Testis (tissue), 3 donors: ENCODE results near the gene UBP1. TPM values are rescaled to one million over a fixed set of nuclear protein-coding genes. Genes with fewer than 3 reads are reported as not detected.

Experiments used
- DNase-seq: peaks from one replicate; pipeline ENCODE4 v3.0.0-alpha.2; 2019
- H3K27ac ChIP-seq, 2 donors: fragments of 200-600 bp; sonication (generic); one replicate each; pipeline ENCODE4 v1.5.1; 2019
- H3K27me3 ChIP-seq: fragments of 200-600 bp; sonication (generic); one replicate; pipeline ENCODE4 v1.5.1; 2019
- H3K36me3 ChIP-seq: fragments of 200-600 bp; sonication (generic); one replicate; pipeline ENCODE4 v1.5.1; 2017; ENCODE audit warnings: low read depth; ENCODE audit errors: missing control alignments
- H3K4me1 ChIP-seq: fragments of 200-600 bp; sonication (generic); one replicate; pipeline ENCODE4 v1.5.1; 2019
- H3K4me3 ChIP-seq, 2 donors: fragments of 200-600 bp; sonication (generic); one replicate each; pipeline ENCODE4 v1.5.1; 2017 to 2019
- H3K9me3 ChIP-seq: fragments of 200-600 bp; sonication (generic); one replicate; pipeline ENCODE4 v1.5.1; 2017
- POLR2A ChIP-seq: fragments of 450-650 bp; IDR thresholded peaks from one replicate; pipeline ENCODE4 v1.6.1; 2017; ENCODE audit warnings: antibody characterized with exemption, mild to moderate bottlenecking, moderate library complexity
- WGBS, 2 donors: methylation state at CpG; one replicate each; pipeline ENCODE4 v1.1.5; 2018; 5-methylcytosine and 5-hydroxymethylcytosine counted together
- intact Hi-C: fragments of 100-400 bp; cut with DNase I; formaldehyde crosslinking; loops from one replicate; pipeline ENCODE4 v1.15.1; 2023; ENCODE audit warnings: low total_unique reads
- polyA plus RNA-seq: library from polyadenylated mRNA; stranded (reverse); fragments of 350-450 nt; fragmentation: Illumina TruSeq; extraction: RNeasy Lipid Tissue Mini Kit (QIAGEN cat#74804); gene quantifications from one replicate; pipeline ENCODE4 v1.2.3, GENCODE V29; 2014; ENCODE audit warnings: low read depth, low replicate concordance; ENCODE audit not compliant: insufficient read depth
- total RNA-seq, 2 donors: library from RNA; depleted of rRNA; stranded (reverse); fragments of >200 nt; gene quantifications; one replicate each; pipeline ENCODE4 v1.2.3, GENCODE V29; 2016
- TF ChIP-seq, protein P1 (sequence below), 3 experiments: fragments of 450-650 bp in 2 of 3; fragments of 200-600 bp in 1 of 3; sonication (generic) in 1 of 3; IDR thresholded peaks; one replicate each; pipeline ENCODE4 v1.5.1; 2016 to 2019; ENCODE audit warnings: antibody characterized with exemption in 3 of 3, mild to moderate bottlenecking in 2 of 3, moderate library complexity in 1 of 3

Gene UBP1
- total and polyA plus RNA-seq, 3 donors from 2014 or later = 53.9 to 108 (median 93.2) TPM

DNA sequence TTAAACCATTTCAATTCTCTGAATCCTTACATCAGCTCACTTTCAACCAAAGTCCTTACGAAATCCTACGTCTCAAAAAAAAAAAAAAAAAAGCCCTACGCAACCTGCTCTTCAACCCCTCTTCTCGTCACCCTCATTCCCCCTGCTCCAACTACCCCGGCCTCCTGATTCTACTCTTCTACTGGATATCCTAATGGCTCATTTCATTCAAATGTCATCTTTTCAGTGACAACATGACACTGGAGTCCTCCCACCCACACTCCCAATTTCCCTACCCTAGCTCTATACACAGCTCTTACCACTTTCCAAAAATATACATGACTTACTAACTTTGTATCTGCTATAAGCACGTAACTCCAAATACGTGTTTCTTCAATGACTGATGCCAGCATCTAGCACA is 11.5 kb downstream of the UBP1 start:
- Histone ChIP-seq H3K4me1 (no peaks in the 10 kb centered on the region), H3K27me3 (no peaks in the 10 kb centered on the region), H3K4me3 (no peak overlapping the region), H3K9me3 (no peaks in the 10 kb centered on the region), H3K36me3 (no peaks in the 10 kb centered on the region), H3K27ac (no peak overlapping the region)
- WGBS, 2 donors = 89 to 91% methylated on average over 7 of the region's 7 CpGs
- DNase-seq = no peak
- TF ChIP-seq, protein P1, sequence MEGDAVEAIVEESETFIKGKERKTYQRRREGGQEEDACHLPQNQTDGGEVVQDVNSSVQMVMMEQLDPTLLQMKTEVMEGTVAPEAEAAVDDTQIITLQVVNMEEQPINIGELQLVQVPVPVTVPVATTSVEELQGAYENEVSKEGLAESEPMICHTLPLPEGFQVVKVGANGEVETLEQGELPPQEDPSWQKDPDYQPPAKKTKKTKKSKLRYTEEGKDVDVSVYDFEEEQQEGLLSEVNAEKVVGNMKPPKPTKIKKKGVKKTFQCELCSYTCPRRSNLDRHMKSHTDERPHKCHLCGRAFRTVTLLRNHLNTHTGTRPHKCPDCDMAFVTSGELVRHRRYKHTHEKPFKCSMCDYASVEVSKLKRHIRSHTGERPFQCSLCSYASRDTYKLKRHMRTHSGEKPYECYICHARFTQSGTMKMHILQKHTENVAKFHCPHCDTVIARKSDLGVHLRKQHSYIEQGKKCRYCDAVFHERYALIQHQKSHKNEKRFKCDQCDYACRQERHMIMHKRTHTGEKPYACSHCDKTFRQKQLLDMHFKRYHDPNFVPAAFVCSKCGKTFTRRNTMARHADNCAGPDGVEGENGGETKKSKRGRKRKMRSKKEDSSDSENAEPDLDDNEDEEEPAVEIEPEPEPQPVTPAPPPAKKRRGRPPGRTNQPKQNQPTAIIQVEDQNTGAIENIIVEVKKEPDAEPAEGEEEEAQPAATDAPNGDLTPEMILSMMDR (IDR thresholded peaks at IDR 0.05) = no peak
- no peak for TF ChIP-seq POLR2A
- intact Hi-C loops = no loop called here

DNA sequence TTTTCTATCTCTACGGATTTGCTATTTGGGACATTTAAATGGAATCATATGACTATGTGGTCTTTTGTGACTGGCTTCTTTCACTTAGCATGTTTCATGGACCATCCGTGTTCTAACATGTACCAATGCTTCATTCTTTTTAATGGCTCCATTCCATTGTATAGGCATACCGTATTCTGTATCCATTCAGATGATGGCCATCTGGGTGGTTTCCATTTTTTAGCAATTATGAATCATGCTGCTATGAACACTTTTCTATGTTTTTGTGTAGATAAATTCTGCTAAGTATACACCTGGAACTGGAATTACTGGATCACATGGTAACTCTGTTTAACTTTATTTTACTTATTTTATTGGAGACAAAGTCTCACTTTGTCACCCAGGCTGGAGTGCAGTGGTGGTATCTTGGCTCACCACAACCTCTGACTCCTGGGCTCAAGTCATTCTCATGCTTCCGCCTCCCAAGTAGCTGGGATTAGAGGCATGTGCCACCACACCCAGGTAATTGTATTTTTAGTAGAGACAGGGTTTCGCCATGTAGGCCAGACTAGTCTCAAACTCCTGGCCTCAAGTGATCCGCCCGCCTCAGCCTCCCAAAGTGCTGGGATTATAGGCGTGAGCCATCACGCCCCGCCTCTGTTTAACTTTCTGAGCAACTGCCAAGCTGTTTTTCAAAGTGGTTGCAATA is 13.4 kb downstream of the UBP1 start:
- Histone ChIP-seq H3K27ac (no peak overlapping the region), H3K27me3 (no peaks in the 10 kb centered on the region), H3K4me1 (no peaks in the 10 kb centered on the region), H3K9me3 (no peaks in the 10 kb centered on the region), H3K36me3 (no peaks in the 10 kb centered on the region), H3K4me3 (no peak overlapping the region)
- intact Hi-C loops = no loop called here
- DNase-seq = no peak
- WGBS, 2 donors = 95 to 96% methylated on average over 10 of the region's 10 CpGs
- TF ChIP-seq, protein P1 (IDR thresholded peaks at IDR 0.05) = no peak
- TF ChIP-seq POLR2A = no peak

GRCh38 chr3:33426068-33426467 is 14.1 kb downstream of the UBP1 start:
- no peak overlapping the region for H3K4me3 ChIP-seq
- no peaks in the 10 kb centered on the region for H3K9me3 ChIP-seq
- intact Hi-C loops = no loop called here
- no peak for DNase-seq
- WGBS, 2 donors = 74 to 78% methylated on average over 1 of the region's 1 CpG
- H3K27ac ChIP-seq = no peak overlapping the region
- no peak for TF ChIP-seq POLR2A
- TF ChIP-seq, protein P1 (IDR thresholded peaks at IDR 0.05) = no peak
- H3K36me3 ChIP-seq = no peaks in the 10 kb centered on the region
- no peaks in the 10 kb centered on the region for H3K27me3 ChIP-seq
- no peaks in the 10 kb centered on the region for H3K4me1 ChIP-seq

DNA sequence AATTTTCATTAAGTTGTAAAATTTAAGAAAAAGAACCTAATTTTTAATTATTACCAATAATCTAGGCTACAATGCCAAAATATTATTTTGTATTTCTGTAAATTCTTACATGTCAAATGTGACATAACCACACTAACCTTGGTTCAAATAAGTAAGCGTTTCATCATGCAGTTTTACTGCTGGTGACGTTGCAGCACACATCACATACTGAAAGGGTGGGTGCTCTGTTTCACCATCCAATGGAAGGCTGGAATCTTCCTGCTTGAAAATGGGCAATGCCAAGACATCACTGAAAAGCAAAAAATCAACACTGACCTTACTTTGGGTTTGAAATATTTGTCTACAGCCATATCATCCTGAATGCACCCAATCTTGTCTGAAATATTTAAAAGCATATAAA is 14.8 kb downstream of the UBP1 start:
- H3K4me3 ChIP-seq = no peak overlapping the region
- DNase-seq = no peak
- intact Hi-C loops = no loop called here
- H3K27me3 ChIP-seq = no peaks in the 10 kb centered on the region
- H3K9me3 ChIP-seq = no peaks in the 10 kb centered on the region
- H3K36me3 ChIP-seq = no peaks in the 10 kb centered on the region
- TF ChIP-seq POLR2A = no peak
- TF ChIP-seq, protein P1 (IDR thresholded peaks at IDR 0.05) = no peak
- no peaks in the 10 kb centered on the region for H3K4me1 ChIP-seq
- 75 to 87% methylated on average over 2 of the region's 2 CpGs for WGBS, 2 donors
- H3K27ac ChIP-seq = no peak overlapping the region
